ENCODE data around the gene GABPA.
"Not testable (repeated sequence)": the region's sequence is repeated elsewhere in the genome, so short reads cannot be mapped to it uniquely, and the experiment has no call there.

The GABPA gene

DNA sequence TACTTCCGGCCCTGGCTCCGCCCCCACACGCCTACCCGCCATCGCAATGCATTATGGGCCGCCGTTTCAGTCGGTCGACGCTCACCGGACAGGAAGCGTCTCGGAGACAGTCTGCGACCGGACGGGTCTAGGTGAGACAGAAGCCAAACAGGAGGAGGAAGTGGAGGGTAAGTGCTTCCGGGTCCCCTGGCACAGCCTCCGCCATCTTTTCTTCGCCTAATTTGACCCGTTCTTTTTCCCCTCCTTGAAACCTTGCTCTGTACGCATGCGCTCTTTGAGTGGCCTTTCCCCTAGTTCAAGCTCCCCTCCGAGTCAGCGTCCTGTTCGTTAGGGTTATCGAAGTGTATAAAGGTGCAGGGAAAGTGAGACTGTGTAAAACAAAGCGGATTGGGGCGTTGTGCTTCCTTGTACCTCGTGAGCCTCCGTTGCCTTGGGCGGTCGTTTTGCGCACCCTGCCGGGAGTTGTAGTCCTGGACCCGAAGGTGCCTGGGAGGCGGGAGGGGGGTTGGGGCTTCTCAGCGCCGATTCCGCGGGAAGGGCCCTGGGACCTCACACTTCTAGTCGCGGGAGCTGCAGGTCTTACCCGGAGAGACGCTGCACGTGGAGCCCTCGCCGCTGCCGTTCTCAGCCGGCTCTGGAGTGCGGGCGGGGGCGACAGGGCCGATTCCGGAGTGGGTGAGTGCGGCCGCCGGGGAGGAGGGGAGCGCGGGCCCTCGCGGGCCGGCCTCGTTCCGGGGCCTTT, at the start of gene GABPA, which contains the start of gene ATP5PF:
TSS of gene GABPA (plus strand) at position 69 of the 742 bp plus-strand sequence. CDS start 6,627 bp downstream, outside the sequence.
TSS of gene ATP5PF (minus strand) at position 1 of the 742 bp plus-strand sequence. CDS start 5,110 bp downstream, outside the sequence.
- peak; percentile 96 to 99 (median 97) for DNase-seq (ENCODE audit: low read depth in 2 of 3, low spot score in 1 of 3)

DNA sequence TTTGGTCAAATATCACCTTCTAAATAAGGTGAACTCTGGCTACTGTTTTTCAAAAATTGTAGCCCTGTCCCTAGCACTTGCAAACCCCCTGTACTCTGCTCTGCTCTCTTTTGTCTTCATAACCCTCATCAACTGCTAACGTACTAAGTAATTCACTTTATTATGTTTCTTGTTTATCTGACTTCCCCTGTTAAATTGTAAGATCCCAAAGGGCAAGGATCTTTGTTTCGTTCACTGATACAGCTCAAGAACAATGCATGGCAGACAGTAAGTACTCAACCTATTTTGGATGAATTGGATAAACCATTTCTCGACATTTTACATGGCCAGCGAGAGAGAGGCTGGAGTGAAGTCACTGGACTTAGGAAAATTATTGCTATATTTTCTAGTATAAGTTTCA, 47.0 kb upstream of the GABPA start:
- no peak for DNase-seq (ENCODE audit: low read depth in 2 of 3, low spot score in 1 of 3)

DNA sequence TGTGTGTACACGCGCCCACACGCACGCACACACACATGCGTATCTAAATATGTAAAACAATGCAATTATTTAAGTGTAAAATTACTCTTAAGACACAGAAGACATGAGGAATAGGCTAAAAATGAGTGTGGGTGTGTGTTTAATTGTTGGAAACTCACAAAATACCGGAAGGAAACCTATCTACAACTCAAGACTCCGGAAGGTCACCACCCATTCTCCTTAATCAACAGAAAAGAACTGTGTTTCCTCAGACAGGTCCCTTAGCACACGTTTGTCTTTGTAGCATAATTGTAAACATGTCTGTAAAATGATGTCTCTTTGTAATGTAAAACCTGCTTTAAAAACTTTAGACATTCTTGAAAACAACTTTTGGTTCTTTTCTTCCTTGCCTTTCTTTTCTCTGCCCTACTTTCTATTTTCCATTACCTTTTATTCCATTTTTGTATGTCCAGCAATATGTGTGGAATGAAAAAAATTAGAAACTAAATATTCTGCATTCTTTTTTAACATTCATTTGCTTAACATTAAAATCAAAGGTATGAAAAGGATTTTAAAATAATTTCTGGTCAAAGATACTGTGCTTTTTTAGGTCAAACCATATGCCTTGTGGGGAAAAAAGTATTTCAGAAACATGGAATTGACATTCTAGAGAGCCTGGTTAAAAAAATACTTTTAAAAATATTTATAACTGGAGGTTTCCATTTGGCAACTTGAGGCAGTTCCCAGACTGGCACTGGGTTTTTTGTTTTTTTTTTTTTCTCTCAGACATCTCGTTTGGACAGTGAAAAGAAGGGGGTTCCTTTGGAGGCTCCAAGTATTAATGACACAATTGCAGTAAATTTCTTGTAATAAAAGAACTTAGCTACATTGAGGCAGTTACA, 46.3 kb upstream of the GABPA start:
- DNase-seq (ENCODE audit: low read depth in 2 of 3, low spot score in 1 of 3) = no peak

DNA sequence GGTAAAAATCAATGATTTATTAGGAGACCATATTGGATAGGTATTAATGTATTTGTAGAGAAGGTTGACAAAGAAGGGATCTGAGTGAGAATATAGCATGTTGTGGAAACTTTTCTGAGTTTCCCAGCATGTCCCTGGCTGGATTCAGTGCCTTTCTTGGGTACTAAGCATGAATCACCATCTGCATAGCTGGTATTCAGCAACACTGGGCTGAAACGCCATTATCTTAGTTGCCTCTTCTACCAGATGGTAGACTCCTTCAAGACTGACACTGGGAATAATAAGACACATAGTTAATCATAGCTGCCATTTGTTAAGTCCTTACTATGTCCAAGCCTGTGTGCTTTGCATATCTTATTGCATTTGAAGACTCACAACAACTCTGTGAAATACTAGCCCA, 45.5 kb upstream of the GABPA start:
- DNase-seq (ENCODE audit: low read depth in 2 of 3, low spot score in 1 of 3) = no peak

DNA sequence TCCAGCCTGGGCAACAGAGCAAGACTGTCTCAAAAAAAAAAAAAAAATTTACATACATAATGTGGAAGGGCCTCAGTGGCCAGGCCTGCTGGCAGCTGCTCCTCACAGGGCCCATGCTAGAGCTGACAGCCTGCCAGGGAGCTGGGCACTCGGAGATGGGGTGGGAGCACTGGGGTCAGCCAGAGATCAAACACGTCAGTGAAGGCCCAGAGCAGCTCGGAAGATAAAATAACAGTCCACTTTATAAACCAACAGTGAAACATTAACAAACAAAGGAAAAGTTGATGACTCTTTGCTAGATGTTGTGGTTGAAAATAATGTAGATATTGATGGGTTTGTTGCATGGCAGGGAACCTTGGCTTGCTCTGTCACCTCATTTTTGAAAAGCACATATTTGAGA, 42.8 kb upstream of the GABPA start:
- no peak for DNase-seq (ENCODE audit: low read depth in 2 of 3, low spot score in 1 of 3)

DNA sequence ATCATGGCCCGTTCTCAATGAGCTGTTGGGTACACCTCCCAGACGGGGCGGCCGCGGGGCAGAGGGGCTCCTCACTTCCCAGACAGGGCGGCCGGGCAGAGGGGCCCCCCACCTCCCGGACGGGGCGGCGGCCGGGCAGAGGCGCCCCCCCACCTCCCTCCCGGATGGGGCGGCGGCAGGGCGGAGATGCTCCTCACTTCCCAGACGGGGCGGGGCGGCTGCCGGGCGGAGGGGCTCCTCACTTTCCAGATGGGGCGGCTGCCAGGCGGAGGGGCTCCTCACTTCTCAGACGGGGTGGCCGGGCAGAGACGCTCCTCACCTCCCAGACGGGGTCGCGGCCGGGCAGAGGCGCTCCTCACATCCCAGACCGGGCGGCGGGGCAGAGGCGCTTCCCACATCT, 39.3 kb upstream of the GABPA start:
- DNase-seq (ENCODE audit: low read depth in 2 of 3, low spot score in 1 of 3) = not testable (repeated sequence)

DNA sequence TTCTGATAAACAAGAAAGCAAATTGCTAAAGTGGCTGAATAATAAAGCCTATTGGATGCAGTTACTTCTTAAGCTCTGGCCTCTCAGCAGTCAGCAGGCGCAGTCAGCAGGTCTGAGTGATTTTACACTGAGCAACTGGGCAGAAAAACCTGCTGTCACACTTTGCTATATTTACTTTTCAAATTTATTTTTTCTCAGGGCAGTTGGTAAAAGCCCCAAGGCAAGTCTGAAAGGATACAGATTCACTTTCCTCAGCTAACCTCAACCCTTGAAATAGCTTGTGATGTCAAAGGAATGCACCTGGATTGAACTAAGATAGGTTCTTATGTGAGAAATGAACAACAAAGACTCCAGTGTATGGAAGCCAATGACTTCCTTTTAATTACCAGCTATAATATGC, 34.0 kb upstream of the GABPA start:
- no peak for DNase-seq (ENCODE audit: low read depth in 2 of 3, low spot score in 1 of 3)

DNA sequence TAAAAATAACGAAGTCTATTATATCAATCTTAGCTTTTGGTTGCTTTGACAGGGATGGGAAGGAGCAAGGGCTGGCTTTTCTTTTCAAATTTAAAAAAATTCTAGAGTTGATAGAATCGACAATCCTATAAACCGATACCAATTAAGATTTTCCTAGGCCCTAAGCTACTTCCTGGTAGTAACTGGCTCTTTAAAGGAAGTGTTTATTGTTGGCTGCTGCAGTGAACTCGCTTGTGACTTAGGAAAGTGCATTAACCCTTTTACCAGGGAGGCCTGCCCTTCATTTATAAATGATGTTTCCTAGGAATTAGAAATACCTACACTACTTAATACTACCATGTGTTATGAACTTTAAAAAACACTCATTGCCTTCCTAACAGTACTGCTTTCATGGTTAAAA, 33.2 kb upstream of the GABPA start:
- no peak for DNase-seq (ENCODE audit: low read depth in 2 of 3, low spot score in 1 of 3)

DNA sequence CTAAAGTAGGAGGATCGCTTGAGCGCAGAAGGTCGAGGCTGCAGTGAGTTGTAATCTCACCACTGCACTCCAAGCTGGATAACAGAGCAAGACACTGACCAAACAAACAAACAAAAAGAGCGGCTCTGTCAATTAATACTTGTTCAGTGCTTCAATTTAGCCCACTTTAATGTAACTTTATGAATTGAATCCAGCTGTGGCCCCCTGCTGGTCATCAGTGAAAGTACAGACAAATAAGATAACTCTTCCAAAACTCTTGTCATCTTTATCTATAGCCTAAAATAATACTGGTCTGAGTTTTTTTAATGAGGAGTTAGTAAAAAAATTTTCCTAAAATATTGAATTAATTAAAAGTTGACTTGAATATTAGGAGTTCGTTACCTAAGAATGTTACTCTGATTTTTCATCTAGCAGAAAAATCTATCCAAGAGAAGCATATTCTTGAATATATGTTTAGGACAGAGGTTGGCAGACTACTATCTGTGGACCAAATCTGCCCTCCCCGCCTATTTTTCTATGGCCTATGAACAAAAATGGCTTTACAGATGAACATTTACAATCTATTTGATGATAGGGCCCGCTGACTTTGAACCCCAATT, 26.2 kb upstream of the GABPA start:
- DNase-seq (ENCODE audit: low read depth in 2 of 3, low spot score in 1 of 3) = peak in 1 of 3 donors; percentile 36

DNA sequence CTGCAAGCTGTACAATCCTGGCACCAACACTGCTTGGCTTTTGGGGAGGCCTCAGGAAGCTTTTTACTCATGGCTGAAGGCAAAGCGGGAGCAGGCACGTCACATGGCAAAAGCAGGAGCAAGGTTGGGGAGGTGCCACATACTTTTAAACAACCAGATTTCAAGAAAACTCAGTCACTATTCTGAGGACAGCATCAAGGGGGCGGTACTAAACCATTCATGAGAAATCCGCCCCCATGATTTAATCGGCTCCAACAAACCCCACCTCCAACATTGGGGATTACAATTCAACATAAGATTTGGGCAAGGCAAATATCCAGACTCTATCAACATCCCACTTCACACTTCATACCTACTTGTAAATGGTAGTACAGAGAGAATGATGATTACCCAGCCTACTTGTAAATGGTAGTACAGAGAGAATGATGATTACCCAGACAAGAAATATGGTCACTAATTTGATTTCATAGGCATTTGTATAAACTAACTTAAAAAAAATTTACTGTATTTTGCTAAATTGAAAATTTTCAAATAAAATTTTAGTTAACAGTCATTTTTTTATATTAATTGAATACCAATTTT, 25.0 kb upstream of the GABPA start:
- no peak for DNase-seq (ENCODE audit: low read depth in 2 of 3, low spot score in 1 of 3)

DNA sequence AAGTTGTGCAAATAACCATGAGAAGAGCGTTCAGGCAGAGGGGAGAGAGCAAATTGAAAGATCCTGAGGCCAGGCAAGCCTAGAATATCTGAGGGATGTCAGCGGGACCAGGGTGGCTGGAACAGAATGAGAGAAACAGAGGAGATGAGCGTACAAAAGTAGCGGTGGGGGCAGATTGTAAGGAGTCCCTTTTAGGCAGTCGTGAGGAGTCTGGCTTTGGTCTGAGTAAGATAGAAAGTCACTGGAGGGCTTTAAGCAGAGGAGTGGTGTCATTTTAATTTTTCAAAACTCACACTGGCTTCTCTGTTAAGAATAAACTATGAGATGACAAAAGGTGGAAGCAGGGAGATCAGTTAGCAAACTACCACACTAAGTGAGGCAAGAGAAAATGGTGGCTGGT, 24.2 kb upstream of the GABPA start:
- DNase-seq (ENCODE audit: low read depth in 2 of 3, low spot score in 1 of 3) = no peak

DNA sequence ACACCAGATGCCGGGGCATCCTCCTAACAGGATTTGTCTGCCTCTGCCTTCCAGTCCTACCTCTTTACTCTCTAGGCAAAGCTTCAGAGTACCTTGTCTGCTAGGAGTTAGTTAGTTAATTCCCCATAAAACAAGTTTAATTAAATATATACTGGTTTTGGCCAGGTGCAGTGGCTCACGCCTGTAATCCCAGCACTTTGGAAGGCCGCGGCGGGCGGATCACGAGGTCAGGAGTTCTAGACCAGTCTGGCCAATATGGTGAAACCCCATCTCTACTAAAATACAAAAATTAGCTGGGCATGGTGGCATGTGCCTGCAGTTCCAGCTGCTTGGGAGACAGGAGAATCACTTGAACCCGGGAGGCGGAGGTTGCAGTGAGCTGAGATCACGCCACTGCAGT, 20.7 kb upstream of the GABPA start:
- not testable (repeated sequence) for DNase-seq (ENCODE audit: low read depth in 2 of 3, low spot score in 1 of 3)

DNA sequence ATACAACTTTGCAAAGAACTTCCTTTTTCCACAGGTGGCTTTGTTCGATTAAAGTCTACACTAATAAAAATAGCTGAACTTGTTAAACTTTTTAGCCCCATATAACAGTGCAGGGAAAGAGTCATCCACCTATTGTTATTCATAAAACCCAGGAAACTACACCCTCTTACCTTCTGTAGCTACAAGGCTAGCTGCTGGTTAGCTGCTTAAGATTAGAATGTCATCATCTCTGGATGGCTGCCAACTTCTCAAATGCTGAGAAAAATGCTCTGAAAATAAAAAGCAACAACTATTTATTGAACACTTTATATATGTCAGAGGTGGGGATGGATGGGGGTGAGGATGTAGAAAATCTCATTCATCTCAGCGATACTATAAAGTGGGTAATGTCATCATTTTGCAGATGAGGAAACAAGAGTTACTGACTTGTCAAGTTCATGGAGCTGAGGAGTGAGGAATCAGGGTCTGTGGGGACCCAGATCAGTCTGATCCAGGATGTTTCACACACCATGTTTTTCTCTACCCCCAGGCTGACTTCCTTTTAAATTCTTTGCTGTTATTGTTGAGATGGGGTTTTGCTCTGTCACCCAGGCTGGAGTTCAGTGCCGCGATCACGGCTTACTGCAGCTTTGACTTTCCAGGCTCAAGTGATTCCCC, 17.2 kb upstream of the GABPA start:
- no peak for DNase-seq (ENCODE audit: low read depth in 2 of 3, low spot score in 1 of 3)

DNA sequence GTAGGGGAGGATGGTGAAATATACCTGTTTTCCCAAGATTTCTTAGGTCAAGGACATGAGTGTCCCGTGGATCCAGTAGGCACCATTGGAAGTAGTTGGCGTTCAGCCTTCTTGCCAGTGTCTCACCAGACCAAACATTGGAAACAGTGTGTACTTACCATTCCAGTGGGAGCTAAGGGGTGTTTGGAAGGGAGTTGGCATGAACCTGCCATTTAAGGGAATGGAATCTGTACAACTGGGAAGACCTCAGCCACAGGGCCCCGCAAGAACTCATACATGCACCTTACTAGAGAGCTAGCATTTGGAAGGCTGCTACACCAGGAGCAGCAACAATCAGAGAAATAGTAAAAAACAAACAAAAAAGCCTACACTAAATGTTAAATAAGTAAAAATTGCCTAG, 12.8 kb upstream of the GABPA start:
- DNase-seq (ENCODE audit: low read depth in 2 of 3, low spot score in 1 of 3) = no peak

DNA sequence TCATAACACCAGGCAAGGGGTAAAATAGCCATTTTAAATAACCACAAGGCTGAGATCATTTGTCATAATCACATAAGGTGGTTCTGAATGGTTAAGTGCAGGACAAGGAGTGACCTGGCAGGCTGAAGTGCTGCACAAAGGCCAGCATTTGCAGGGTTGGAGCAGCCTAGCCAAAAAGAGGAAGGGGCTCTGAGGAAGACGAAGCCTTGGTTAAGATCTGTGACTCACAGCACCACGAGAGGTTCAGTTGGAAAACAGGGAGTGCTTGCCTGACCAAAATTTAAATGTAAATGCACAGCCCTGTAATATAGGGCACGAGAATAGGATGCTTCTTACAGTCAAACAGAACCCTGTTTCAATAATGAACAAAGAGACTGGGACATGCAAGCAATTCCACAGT, 12.1 kb upstream of the GABPA start:
- DNase-seq (ENCODE audit: low read depth in 2 of 3, low spot score in 1 of 3) = no peak

DNA sequence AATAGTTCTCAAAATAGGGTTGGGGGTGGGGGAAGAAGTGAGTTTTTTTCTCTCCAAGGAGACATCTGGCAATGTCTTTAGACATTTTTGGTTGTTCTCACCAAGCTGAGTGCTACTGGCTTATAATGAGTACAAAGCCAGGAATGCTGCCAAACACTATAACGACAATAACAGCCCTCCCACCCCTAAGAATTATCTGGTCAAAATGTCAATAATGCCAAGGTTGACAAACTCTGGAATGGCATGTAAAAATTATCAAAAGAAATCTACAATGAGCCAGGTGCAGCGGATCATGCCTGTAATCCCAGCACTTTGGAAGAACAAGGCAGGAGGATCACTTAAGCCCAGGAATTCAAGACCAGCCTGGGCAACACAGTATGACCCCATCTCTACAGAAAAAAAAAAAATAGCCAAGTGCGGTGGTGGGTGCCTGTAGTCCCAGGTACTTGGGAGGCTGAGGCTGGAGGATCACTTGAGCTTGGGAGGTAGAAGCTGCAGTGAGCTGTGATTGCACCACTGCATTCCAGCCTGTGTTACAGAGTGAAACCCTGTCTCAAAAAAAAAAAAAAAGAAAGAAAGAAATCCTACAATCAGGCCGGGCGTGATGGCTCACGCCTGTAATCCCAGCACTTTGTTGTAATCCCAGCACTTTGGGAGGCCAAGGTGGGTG, 2.5 kb upstream of the GABPA start:
- DNase-seq (ENCODE audit: low read depth in 2 of 3, low spot score in 1 of 3) = no peak

DNA sequence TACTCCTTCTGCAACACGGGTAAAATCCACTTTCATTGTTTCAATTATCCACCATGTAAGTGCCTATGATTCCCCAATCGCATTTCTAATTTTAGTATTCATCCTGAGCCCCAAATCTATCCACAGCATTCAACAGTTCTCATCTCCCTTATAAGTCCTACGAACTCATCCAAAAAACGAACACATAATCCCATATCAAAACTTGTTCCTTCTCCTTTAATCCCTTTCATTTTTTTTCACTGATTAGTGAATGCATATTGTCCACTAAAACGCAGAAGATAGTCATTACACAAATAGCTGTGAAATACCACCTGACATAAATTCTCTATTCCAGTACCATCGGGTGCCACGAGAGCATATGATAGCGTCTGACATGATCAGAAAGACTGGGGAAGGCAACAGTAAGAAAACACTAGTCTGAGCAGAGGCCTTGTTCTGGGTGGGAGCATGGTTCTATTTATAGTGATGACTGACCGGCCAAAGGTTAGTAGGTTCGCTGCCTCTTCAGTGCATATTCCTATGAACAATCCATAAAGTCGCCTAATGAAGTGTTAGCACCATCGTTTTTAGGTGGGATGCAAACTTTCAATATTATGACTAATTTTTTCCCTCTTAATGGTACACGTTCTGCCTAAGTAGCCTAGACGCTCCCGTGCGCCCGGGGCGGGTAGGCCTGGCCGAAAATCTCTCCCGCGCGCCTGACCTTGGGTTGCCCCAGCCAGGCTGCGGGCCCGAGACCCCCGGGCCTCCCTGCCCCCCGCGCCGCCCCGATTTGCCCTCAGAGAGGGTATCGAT, 716 bp upstream of the GABPA start:
- peak in 2 of 3 donors; percentile 7 to 28 for DNase-seq (ENCODE audit: low read depth in 2 of 3, low spot score in 1 of 3)

DNA sequence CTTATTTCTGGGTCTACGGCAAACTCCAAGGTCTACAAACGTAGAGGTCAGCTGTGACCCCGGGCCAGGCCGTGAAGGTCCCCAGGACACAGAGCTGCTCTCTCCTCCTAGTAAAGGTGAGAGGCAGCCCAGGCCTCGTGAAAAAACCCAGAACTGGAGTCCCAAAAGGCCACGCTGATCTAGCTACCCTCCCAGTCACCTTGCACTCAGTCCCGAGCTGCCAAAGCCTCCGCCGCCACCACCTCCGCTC, 193 bp upstream of the GABPA start:
- no peak for DNase-seq (ENCODE audit: low read depth in 2 of 3, low spot score in 1 of 3)

DNA sequence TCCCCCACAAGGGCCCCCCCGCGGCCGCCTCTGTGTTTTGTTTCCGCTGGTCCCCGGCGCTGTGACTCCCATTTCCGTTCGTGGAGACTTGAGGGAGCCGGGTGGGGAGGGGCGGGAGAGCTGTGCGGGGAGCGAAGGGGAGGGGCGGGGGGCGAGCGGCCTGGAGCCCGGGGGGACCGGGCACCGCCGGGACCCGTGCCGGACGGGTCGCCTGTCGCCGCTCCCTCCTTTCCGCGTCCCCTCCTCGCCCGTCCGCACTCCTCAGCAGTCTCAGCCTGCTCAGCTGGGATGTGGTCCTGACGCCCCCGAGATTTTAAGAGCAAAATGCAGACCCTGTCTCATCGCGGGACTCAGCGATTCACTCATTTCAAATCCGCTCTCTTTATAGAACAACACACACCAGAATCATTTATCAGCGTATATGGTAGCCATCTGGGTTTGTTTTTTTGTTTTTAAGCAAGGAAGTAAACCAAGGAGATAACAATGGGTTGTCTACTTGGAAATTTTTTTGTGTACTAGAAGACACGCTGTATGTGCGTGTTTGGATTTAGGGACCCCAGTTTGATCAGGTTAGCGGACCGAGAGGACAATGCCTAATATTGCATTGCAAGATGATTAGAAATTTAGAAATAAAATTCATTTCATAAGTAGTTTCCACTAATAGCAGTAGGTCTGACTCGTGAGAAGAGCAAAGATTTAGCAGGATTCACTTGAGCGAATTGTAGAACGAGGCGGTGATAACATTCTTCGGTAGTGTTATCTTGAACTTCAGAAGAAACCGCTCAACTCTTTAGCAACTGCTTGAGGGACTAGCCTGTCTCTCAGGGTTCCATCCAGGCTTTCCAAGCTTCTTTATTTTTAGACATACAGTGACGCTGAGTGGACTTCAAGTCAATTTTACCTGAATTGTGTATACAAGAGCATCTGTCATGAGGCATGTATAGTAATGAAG, 1.1 kb downstream of the GABPA start:
- DNase-seq (ENCODE audit: low read depth in 2 of 3, low spot score in 1 of 3) = peak; percentile 61 to 76 (median 62)
